ENCODE measurements around the gene IDH3G. TPM values are rescaled to one million over a fixed set of nuclear protein-coding genes. Genes with fewer than 3 reads are reported as not detected.

Gene IDH3G
- total RNA-seq, 1 experiment from 2014 or later, result 43.2 TPM

- no peak overlapping the region for H3T11ph ChIP-seq (ENCODE audit: low read length)
- Mint-ChIP-seq H3K36me3 (ENCODE audit: insufficient read depth in 1 of 3, low read depth in 3 of 3) (peaks cover 9 to 30% (median 19%) of the 10 kb centered on the region in 3 experiments; a peak in 6 of 7 replicates), H3K4me1 (no peaks in the 10 kb centered on the region), H3K4me3 (no peak overlapping the region; a peak in 1 of 5 replicates), H3K27me3 (ENCODE audit: low read depth) (peaks cover 7% of the 10 kb centered on the region), H3K9me3 (peaks cover 57 to 68% of the 10 kb centered on the region in 2 experiments), H3K27ac (no peak overlapping the region; a peak in 1 of 7 replicates)
- H3K4me1 ChIP-seq (ENCODE audit: insufficient read depth, low read length), result no peaks in the 10 kb centered on the region
- no CpG with 5 or more reads among the region's 13 CpGs for WGBS (ENCODE audit: extremely low coverage, insufficient read length, low lambda C conversion rate)
- no peak for TF ChIP-seq CTCF (conservative IDR thresholded peaks at IDR 0.05)
- H3K14ac ChIP-seq (ENCODE audit: insufficient read depth, low read length), result no peak overlapping the region
- no peak overlapping the region for H2BK12ac ChIP-seq (ENCODE audit: insufficient read length, low read depth, low read length)
- H3K27me3 ChIP-seq (ENCODE audit: insufficient read depth, low read length), result no peaks in the 10 kb centered on the region
- H3K9ac ChIP-seq (ENCODE audit: extremely low read depth, insufficient read length, low read length), result no peak overlapping the region
- no peak overlapping the region for H2BK20ac ChIP-seq (ENCODE audit: low read depth, low read length, poor library complexity, severe bottlenecking)
- no peaks in the 10 kb centered on the region for H3K79me1 ChIP-seq (ENCODE audit: insufficient read depth, low read depth, low read length, poor library complexity, severe bottlenecking)
- H3K23me2 ChIP-seq (ENCODE audit: insufficient read length, low read depth, low read length, poor library complexity, severe bottlenecking), result no peaks in the 10 kb centered on the region
- no peak overlapping the region for H3K23ac ChIP-seq (ENCODE audit: insufficient read length, low read depth, low read length)
- no peak overlapping the region for H2AFZ ChIP-seq (ENCODE audit: low read length)
- H3K4ac ChIP-seq (ENCODE audit: low read depth, low read length), result no peak overlapping the region
- no peak overlapping the region for H2BK15ac ChIP-seq (ENCODE audit: low read depth, low read length)
- no peak overlapping the region for H2AK5ac ChIP-seq (ENCODE audit: insufficient read length, low read length)
- H3K9me3 ChIP-seq (ENCODE audit: control insufficient read depth, low read depth, low read length), result peaks cover 22% of the 10 kb centered on the region
- no peak overlapping the region for H3K18ac ChIP-seq (ENCODE audit: insufficient read length, low read depth, low read length)
- H2BK120ac ChIP-seq (ENCODE audit: low read depth, low read length, poor library complexity, severe bottlenecking), result no peak overlapping the region
- H2BK5ac ChIP-seq (ENCODE audit: insufficient read length, low read length), result no peak overlapping the region
- H3K56ac ChIP-seq (ENCODE audit: insufficient read length, low read depth, low read length), result no peak overlapping the region
- no peak overlapping the region for H3K4me2 ChIP-seq (ENCODE audit: insufficient read depth, insufficient read length, low read length)
- peaks cover 9% of the 10 kb centered on the region; the same call in 1 of the 2 replicates for H3K79me2 ChIP-seq (ENCODE audit: insufficient read depth, low read length)
- DNase-seq, result no peak
- no peaks in the 10 kb centered on the region for H4K20me1 ChIP-seq (ENCODE audit: control insufficient read depth, insufficient read depth, insufficient read length)
- H4K5ac ChIP-seq (ENCODE audit: insufficient read length, low read depth, low read length), result no peak overlapping the region
- no peak overlapping the region for H4K8ac ChIP-seq (replicated peaks; ENCODE audit: insufficient read length, low read depth, low read length)
- H4K91ac ChIP-seq (ENCODE audit: insufficient read length, low read depth, low read length), result no peak overlapping the region
- no peak overlapping the region for H3K27ac ChIP-seq (ENCODE audit: insufficient read length, low read depth, low read length)
These were observed 11.3 kb upstream of the IDH3G start for GRCh38 chrX:153805436-153805835.

All from H9 (cell line).